ENCODE measurements around the gene EIF3B.
"Not testable (repeated sequence)": the region's sequence is repeated elsewhere in the genome, so short reads cannot be mapped to it uniquely, and the experiment has no call there.

Gene EIF3B

DNA sequence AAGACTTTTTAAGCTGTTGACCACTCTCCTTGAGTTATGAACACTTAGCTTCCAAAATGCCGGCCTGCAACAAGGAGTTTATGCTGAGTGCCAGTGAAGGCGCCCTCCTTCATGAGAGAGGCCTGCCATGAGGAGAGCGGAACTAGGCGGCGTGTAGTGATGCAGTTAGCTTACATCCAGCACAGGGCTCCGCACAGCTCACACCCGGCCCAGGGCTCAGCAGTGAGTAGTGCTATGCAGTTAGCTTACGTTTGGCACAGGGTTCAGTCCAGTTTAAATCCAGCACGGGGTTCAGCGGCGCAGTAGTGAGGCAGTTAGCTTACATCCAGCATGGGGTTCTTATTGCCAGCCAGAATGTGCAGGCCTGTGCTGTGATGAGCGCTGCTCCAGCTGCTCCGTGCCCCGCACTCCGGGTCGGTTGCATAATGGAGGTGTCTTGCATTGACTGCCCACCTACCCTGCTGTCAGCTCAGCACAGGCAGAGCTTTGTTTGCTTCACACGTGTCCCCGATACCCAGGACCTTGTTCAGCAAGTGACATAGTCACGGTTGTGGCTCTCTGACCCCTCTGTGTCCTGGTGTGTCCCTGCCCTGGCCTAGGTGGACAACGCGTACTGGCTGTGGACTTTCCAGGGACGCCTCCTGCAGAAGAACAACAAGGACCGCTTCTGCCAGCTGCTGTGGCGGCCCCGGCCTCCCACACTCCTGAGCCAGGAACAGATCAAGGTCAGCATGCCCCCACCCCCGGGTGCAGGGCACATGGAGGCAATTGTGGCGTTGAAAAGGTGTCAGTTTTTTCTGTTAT lies 21.9 kb downstream of the EIF3B start:
- no peak for DNase-seq (ENCODE audit: low read depth in 2 of 2)

DNA sequence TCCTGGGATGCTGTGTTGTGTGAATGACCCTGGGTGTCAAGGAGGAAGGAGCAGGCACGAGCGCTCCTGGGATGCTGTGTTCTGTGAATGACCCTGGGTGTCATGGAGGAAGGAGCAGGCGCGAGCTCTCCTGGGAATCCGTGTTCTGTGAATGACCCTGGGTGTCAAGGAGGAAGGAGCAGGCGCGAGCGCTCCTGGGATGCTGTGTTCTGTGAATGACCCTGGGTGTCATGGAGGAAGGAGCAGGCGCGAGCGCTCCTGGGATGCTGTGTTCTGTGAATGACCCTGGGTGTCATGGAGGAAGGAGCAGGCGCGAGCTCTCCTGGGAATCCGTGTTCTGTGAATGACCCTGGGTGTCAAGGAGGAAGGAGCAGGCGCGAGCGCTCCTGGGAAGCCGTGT lies 22.9 kb downstream of the EIF3B start:
- DNase-seq (ENCODE audit: low read depth in 2 of 2): not testable (repeated sequence)

DNA sequence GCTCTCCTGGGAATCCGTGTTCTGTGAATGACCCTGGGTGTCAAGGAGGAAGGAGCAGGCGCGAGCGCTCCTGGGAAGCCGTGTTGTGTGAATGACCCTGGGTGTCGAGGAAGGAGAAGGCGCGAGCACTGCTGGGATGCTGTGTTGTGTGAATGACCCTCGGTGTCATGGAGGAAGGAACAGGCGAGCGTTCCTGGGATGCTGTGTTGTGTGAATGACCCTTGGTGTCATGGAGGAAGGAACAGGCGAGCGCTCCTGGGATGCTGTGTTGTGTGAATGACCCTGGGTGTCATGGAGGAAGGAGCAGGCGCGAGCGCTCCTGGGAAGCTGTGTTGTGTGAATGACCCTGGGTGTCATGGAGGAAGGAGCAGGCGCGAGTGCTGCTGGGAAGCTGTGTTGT lies 23.5 kb downstream of the EIF3B start:
- DNase-seq (ENCODE audit: low read depth in 2 of 2): not testable (repeated sequence)

DNA sequence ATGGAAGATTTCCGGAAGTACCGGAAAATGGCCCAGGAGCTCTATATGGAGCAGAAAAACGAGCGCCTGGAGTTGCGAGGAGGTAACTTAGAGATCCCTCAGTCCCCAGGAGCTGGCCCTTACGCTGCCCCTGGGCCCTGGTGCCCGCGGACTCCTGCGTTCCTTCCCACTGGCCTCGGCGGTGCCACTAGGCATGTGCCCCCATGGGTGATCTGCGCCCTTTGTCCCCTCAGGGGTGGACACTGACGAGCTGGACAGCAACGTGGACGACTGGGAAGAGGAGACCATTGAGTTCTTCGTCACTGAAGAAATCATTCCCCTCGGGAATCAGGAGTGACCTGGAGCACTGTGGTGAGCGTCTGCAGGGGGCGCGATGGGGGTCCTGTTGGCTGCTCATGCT lies 24.5 kb downstream of the EIF3B start:
- DNase-seq (ENCODE audit: low read depth in 2 of 2): no peak

DNA sequence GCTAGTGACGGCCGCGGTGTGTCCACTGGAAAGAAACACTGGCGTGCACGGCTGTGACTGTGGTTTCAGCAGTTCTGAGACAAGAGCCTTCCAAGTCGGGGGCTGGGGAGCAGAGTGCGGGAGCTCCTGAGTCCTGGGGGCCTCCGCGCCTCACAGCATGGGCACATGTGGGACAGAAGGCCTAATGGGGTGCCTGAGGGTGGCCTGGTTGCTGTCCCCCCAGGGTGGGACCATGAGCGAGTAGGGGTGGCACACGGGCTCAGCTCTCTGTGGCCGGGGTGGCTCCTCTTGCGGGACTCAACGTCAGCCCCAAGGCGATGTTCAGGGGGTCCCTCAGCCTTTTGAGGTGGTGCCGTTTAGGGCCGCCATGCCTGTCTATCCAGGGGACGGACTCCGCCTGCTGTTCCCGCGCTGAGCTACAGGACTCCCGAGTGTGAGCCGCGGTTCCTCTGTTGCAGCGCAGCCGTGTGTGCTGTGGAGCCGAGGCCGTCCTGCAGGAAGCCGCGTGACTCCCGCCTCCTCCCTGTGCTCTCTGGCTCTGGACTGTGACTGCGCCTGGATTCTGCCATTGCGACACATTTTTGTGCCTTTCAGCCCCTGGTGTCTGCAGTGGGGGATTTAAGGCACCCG lies 25.3 kb downstream of the EIF3B start:
- DNase-seq (ENCODE audit: low read depth in 2 of 2): no peak

DNA sequence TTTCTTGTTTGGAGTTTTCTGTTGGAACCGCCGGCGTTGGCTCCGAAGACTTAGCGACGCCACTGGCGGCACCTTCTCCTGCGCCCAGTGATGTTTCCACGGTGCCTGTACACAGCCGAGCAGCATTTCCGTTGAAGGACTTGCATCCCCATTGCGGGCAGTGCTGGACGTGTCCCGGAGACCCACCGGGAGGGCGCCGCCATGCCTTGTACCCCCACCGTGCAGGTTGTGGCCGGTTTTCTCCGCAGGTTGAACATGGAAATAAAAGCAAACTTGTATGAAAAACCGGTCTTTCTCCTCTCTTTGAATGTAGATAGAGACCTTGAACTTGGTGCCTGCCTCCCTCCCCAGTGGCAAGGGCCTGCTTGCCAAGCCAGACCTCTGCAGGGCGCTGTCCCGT lies 25.8 kb downstream of the EIF3B start:
- DNase-seq (ENCODE audit: low read depth in 2 of 2): no peak

DNA sequence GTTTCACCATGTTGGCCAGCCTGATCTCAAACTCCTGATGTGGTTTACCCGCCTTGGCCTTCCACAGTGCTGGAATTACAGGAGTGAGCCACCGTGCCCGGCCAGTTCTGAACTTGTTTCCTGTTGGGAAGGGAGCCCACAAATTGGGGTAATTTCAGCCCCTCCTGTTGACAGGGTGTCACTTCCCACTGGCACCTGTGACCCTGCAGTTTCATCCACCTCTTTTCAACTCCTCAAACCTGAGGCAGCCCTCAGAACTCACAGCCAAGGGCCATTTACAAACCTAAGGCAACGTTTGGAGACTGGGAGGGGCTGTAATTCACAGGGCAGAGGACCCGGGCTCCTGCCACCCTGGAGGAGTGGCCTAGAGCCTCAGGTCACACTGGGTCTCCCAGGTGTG lies 26.6 kb downstream of the EIF3B start:
- no peak for DNase-seq (ENCODE audit: low read depth in 2 of 2)

DNA sequence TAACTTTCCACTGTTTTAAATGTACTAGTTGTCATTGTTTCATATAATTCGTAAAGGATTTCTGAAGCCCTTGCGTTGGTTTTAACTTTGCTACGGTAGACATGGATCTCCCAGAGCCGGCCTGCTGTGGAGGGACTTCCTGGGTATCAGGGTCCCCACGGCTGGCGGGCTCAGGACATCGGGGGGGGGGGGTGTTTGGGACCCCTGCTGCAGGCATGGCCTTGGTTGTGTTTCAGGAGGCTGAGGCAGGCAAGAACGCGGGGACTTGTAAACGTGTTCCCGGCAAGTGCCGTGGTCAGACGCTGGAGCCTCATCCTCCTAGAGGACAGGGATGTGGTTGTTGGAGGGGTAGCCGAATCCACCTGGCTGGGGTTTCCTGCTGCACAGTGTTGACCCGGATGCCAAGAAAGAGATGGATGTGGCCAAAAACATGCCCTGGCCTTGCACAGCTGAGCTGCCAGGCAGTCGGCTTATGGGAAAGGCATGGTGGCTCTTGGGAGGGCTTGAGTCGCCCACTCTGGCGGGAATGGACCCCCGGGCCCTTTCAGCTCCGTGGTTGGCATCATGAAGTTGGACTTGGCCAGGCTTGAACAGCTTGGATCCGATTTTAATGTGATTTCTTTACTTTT lies 27.4 kb downstream of the EIF3B start:
- DNase-seq (ENCODE audit: low read depth in 2 of 2): no peak

DNA sequence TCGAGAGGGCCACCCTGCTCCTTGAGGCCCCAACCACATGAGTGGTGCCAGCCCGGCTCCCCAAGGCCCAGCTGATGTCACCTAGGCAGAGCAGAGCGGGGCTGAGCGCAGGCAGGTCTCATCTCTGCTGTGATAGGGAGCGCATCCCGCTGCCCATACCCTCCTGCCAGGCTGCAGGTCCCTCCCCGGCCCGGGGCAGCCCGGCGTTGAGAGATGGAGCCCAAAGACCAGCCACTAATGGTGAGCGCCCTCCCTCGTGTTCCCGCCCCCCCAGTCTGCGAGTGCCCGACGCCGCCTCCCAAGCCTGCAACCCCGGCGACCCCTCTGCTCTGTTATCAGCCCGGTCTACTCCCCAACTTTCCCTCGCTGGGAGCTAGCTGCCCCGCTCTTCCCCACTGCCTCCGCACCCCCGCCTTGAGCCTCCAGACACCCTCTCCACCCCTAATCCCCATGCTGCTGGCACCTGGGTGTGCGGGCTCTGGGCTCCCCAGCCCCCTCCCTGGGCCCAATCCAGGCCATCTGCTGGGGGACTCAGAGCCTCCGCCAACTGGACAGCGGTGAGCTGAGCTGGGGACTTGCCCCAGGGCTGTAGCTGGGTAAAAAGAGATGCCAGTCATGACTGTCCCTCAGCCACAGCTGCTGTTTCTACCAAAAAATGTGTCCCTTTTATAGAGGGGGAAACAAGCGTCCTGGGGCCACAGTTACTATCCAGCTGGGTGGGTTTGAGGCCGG lies 29.1 kb downstream of the EIF3B start:
- DNase-seq (ENCODE audit: low read depth in 2 of 2): no peak

DNA sequence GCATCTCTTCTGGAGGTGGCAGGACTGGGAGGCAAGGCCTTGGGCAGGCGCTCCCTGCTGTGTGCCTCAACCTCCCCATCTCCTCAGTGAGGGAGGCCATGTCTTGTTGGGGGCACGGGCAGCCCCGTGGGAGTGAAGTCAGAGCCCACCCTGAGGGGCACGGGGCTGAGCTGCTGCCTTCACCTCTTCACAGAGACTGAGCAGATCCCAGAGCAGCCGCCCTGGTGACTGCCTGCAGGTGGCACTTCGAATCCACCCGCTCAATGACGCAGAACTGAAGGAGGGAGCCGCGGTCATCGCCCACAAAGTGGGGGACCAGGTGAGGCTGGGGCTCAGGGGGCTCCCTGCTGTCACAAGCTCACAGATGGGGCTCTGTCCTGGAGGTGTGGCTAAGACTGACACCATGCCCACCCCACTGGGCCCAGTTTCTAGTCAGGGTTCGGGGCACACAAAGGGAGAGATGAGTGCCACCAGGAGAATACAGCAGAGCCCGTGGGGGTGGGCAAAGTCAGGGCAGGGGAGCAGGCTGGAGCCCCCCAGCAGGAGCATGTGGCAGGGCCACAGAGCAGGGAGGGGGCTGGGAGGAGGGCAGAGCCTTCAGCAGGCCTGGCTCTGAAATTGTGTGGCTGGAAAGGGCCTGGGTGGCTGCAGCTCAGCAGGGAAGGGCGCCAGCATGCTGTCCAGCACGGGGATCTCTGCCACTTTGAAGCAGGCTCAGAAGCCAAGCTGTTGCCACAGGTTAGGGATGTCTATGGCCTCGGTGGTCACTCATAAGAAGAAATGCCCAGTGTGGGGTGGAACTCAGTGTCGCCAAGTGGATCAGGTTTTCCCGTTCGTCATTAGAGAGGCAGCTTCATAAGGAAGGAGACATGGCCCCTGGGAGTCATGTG lies 30.0 kb downstream of the EIF3B start:
- no peak for DNase-seq (ENCODE audit: low read depth in 2 of 2)

DNA sequence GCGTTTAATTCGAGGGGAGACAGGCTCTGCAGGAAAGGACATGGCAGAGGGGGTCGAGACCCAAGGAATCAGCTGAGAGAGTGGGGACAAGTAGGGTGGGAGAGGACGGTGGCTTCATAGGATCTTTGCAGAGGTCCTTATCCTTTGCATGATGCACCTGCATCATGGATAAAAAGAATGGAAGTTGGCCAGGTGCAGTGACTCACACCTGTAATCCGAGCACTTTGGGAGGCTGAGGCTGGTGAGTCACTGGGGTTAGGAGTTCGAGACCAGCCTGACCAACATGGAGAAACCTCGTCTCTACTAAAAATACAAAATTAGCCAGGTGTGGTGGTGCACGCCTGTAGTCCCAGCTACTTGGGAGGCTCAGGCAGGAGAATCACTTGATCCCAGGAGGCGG lies 31.5 kb downstream of the EIF3B start:
- not testable (repeated sequence) for DNase-seq (ENCODE audit: low read depth in 2 of 2)

DNA sequence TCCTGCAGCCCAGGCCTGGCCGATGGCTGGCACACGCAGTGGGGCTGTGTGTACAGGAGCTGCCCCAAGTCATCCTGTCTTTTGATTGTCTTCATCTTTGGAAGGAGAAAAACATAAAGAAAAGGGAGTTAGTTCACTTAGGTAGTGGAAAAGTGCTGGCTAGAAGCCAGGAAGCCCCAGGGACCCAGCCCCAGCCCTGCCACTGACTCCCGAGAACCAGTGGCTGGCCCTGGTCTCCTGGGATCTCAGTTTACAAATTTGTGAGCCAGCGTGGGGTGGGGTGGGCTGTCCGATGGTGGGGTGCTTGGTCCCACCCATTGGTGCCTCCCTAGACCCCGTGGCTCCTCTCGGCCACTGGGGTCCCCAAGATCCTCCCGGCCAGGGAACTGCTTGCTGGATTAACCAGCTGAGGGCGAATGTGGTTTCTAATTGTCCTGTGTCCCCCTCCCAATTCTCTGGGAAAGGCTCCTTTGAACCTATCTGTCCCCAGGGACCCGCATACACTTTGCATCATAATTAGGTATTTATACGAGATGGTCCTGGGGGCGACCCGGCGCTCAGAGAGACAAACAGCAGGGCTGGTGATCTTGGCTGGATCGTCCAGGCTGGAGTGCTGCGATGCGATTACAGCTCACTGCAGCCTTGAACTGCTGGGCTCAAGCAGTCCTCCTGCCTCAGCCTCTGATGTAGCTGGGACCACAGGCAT lies 32.5 kb downstream of the EIF3B start:
- no peak for DNase-seq (ENCODE audit: low read depth in 2 of 2)

DNA sequence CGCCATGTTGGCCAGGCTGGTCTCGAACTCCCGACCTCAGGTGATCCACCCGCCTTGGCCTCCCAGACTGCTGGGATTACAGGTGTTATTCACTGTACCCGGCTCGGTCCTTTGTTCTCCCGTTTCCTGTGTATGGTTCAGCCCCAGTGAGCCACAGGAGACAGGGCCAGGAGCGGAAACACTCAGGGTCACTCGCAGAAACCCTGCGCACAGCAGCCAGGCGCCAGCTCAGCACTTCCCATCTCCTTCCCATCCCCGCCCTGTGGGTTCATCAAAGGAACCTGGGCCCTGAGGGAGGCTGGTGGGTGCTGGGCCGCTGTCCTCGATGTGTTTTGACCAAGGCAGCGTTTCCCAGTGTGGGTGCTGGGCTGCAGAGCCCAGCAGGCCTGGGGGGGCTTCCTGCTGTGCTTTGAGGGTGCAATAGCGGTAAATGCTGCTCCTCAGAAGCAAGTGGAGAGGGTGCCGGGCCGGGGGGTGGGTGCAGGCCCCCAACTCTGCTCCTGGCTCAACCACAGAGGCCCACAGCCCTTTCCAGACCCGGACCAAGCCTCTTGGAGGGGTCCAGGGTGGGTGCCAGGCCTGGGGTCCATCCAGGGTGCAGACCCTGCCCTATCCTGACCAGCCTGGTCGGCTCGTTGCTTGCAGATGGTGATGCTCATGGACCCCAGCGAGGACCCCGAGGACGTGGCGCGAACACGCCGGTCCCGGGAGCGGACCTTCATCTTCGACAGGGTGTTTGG lies 33.4 kb downstream of the EIF3B start:
- DNase-seq (ENCODE audit: low read depth in 2 of 2): no peak

DNA sequence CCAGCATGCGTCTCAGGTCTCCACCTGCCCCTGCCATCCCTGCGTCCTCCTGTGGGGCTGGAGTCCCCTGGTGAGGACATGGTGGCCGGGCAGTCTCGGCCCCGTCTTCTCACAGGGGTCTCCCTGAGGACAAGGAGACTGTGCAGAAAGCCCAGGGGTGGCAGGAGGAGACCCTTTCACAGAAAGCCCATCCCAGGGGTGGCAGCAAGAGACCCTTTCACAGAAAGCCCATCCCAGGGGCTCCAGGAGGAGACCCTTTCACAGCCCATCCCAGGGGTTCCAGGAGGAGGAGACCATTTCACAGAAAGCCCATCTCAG lies 34.0 kb downstream of the EIF3B start:
- DNase-seq (ENCODE audit: low read depth in 2 of 2): no peak

DNA sequence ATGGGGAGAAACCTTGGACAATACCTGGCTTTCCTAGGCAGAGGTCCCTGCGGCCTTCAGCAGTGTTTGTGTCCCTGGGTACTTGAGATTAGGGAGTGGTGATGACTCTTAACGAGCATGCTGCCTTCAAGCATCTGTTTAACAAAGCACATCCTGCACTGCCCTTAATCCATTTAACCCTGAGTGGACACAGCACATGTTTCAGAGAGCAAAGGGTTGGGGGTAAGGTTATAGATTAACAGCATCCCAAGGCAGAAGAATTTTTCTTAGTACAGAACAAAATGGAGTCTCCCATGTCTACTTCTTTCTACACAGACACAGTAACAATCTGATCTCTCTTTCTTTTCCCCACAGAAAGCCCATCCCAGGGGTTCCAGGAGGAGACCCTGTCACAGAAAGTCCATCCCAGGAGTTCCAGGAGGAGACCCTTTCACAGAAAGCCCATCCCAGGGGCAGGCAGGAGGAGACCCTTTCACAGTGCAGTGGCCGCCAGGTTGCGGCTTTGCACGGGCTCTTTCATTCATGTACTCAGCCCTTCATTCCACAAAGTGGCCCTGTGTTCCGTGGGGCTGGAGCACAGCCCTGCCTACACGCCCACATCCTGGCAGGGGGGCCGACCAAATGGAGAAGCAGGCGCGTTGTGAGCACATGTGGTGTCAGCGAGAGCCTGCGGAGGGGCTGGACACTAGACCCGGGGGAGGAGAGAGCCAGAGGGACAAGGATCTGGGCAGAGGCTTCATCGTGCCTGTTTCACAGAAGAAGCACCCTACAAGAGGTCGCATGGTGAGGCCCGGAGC lies 35.6 kb downstream of the EIF3B start:
- not testable (repeated sequence) for DNase-seq (ENCODE audit: low read depth in 2 of 2)

DNA sequence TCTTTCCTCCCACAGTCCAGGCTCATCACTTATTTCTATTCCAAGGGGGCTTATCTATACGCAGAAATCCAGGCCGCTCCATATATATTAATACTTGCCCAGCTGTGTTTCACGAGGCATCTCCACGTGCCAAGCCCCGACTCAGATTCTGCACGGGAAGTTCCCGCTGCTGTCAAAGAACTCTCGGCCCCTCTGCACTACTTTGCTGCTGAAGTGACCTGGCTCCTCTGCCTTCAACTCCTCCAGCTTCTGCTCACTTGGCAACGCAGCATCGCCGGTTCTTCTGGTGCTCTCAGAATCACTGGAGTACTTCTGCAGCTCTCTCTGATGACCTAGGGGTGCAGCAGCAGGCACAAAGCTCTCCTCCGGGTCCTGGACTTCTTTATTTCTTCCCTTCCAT lies 39.1 kb downstream of the EIF3B start:
- DNase-seq (ENCODE audit: low read depth in 2 of 2): no peak

DNA sequence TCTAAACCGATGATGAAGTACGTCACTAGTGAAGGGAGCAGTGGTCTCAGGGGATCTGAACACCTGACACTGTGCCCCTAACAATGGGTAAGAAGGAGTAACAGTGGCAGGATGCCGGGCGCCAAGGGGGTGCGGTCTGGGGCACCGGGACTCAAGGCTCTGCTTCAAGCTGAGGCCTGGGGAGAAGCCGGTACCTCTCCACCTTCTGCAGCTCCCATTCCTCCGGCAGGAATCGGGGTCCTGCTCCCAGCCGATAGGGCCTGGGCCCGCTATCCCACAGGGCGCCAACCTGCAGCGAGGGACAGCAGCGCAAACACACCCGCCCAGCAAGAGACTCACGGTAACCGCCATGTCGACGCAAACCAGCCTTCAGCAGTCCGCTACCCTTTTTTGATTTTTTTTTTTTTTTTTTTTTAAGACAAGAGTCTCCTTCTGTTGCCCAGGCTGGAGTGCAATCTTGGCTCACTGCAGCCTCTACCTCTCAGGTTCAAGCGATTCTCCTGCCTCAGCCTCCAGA lies 40.0 kb downstream of the EIF3B start:
- DNase-seq (ENCODE audit: low read depth in 2 of 2): no peak

DNA sequence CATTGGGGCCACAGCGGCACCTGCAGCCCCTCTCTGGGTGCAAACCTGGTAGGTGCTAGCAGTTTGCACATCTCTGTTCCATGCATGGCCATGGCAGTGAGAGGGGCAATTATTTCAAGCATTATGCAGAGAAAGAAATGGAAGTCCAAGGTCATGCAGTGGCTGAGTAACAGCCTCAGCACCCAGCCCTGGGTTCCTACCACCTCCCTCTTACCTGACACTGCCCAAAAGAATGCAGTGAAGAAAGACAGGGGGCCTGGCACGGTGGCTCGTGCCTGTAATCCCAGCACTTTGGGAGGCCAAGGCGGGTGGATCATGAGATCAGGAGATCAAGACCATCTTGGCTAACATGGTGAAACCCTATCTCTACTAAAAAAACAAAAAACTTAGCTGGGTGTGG lies 43.9 kb downstream of the EIF3B start:
- DNase-seq (ENCODE audit: low read depth in 2 of 2): no peak
